ENCODE data around the gene SH2D1B. TPM values are rescaled to one million over a fixed set of nuclear protein-coding genes. Genes with fewer than 3 reads are reported as not detected.

Gene SH2D1B
- total RNA-seq, 3 donors from 2014 or later, result 0.11 TPM; not detected in 2

DNA sequence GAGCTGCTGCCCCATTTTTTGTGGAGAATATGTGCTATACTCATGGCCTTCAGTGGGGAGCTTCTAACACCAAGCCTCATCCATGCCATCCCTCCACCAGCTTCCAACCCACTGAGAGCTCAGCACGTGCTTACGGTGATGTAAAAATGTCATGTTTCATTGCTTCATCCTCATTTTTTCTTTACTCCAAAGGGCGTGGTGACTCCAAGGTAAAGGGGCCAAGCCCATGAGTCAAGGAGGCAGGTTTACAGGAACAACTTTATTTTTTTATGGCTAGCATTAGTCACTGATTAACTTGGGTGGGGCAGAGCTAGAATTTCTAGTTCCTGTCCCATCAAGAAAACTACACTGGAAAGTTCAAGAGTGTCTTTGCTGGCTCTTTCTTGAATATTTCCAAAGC lies 30.6 kb downstream of the SH2D1B start, which contains the start of gene C1orf226:
Gene C1orf226, plus strand, starts transcription at position 346 of the 400 bp plus-strand sequence. CDS start 174 bp downstream, outside the sequence.
- no peak for ATAC-seq

DNA sequence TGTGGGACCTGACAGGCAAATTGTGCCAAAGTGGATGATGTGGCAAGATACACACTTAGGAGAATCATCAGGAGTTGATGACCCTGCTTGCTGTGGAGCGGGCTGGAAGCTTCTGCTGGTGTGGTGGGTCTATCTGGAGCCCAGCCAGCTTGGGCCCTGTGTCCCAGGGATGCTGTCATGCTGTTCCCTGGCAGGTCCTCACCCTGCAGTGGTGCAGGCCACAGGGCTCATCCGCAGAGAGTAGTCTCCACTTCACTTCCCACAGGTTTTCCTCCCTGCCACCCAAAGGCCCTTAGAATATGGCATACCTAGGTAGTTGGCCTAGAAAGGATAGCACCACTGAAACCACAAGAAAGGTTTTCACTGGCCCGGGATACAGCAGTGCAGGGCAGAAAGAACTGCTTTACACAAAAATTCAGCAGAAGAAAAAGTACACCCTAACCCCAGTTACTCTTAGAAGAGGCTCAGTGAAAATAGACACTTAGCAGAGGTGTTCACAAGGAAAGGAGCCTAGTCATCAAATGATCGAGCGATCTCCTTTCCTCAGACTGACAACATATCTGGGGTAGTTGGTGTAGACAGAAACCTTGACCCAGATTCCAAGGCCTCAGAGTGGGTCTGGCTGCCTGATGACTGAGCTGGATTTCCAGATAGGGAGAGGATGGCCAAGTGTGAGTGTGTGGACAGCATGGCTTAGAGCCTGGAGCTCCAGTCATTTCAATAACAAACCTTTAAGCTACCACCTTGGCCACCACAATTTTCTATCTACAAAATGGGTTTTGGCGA lies 31.7 kb downstream of the SH2D1B start:
- ATAC-seq (no peak), DNase-seq (no peak)
- Mint-ChIP-seq H3K9me3 (no peaks in the 10 kb centered on the region), H3K4me1 (ENCODE audit: low read depth) (no peaks in the 10 kb centered on the region), H3K4me3 (no peak overlapping the region), H3K36me3 (ENCODE audit: insufficient read depth) (no peaks in the 10 kb centered on the region), H3K27me3 (ENCODE audit: low read depth) (no peaks in the 10 kb centered on the region)

More for the DNA sequence above, 30.6 kb downstream of the SH2D1B start, which contains the start of gene C1orf226:
- Mint-ChIP-seq H3K4me1 (ENCODE audit: low read depth) (no peaks in the 10 kb centered on the region), H3K4me3 (no peak within 1 kb of the TSS), H3K9me3 (no peaks in the 10 kb centered on the region), H3K36me3 (ENCODE audit: insufficient read depth) (no peaks in the 10 kb centered on the region), H3K27me3 (ENCODE audit: low read depth) (no peaks in the 10 kb centered on the region)
- DNase-seq, result no peak

GRCh38 chr1:162376691-162377090 lies 35.2 kb downstream of the SH2D1B start, which contains the start of gene SPATA46:
SPATA46 (minus strand) TSS chr1:162376854; CDS start chr1:162376790, 64 bp downstream.
- Mint-ChIP-seq H3K36me3 (ENCODE audit: insufficient read depth) (no peaks in the 10 kb centered on the region), H3K9me3 (no peaks in the 10 kb centered on the region), H3K4me1 (ENCODE audit: low read depth) (no peaks in the 10 kb centered on the region), H3K4me3 (no peak within 1 kb of the TSS), H3K27me3 (ENCODE audit: low read depth) (no peaks in the 10 kb centered on the region)
- DNase-seq (no peak), ATAC-seq (no peak)

- ATAC-seq, result no peak
- Mint-ChIP-seq H3K4me3 (no peak overlapping the region), H3K4me1 (ENCODE audit: low read depth) (no peaks in the 10 kb centered on the region), H3K36me3 (ENCODE audit: insufficient read depth) (no peaks in the 10 kb centered on the region), H3K27me3 (ENCODE audit: low read depth) (no peaks in the 10 kb centered on the region), H3K9me3 (no peaks in the 10 kb centered on the region)
- DNase-seq, result no peak
Observed at GRCh38 chr1:162375463-162375862, 36.5 kb downstream of the SH2D1B start.

DNA sequence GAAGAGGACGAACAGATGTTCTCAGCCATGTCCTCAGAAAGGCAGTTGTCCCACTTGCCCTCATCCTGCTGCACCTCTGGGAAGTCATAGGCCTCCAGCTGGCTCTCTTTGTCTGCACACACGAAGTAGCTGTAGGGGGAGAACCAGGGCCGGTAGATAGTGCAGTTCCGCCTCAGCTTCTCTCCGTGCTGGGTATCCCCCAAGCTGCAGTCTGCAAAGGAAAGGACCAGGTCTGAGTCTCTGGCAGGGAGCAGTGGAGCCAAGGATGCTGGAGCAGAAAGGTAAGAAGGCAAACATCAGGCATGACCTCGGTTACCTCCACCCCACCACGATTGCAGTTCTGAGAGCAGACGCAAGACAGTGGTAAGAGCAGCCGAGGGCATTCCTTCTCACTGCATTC lies 37.5 kb downstream of the SH2D1B start:
- Mint-ChIP-seq H3K27me3 (ENCODE audit: low read depth) (no peaks in the 10 kb centered on the region), H3K4me3 (no peak overlapping the region), H3K4me1 (ENCODE audit: low read depth) (no peaks in the 10 kb centered on the region), H3K9me3 (no peaks in the 10 kb centered on the region), H3K36me3 (ENCODE audit: insufficient read depth) (no peaks in the 10 kb centered on the region)
- DNase-seq (no peak), ATAC-seq (no peak)

DNA sequence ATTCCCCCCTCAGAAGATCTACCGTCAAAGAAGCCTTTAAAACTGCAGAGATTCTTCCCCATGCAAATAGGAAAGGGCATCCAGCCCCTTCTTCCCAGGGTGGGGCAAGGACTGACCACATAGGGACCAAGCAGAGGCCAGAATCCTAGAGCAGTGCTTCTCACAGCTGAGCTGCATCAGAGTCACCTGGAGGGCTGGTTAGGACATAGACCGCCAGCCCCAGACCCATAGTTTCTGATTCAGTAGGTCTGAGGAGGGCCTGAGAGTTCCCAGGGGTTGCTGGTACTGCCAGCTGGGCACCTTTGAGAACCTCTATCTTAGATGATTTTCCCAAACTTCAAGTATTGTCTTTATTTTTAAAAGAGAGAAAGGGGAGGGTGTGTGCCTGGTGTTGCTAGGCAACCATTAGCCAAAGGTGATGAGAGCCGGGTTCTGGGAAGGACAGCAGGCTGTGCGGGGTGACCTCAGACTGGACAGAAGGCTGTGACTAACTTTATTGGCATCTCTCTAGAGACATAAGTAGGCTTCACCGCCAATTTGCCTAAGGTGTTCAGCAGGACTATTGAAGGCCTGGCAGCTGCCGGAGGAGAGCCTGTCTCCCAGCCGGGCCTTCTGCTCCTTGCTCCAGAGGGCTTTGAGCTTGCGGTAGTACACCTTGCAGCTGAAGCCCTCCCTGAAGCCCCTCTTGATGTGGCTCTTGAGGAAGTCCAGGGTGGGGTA lies 38.2 kb downstream of the SH2D1B start:
- Mint-ChIP-seq H3K4me3 (no peak overlapping the region), H3K36me3 (ENCODE audit: insufficient read depth) (no peaks in the 10 kb centered on the region), H3K9me3 (no peaks in the 10 kb centered on the region), H3K27me3 (ENCODE audit: low read depth) (no peaks in the 10 kb centered on the region), H3K4me1 (ENCODE audit: low read depth) (no peaks in the 10 kb centered on the region)
- ATAC-seq (no peak), DNase-seq (no peak)

DNA sequence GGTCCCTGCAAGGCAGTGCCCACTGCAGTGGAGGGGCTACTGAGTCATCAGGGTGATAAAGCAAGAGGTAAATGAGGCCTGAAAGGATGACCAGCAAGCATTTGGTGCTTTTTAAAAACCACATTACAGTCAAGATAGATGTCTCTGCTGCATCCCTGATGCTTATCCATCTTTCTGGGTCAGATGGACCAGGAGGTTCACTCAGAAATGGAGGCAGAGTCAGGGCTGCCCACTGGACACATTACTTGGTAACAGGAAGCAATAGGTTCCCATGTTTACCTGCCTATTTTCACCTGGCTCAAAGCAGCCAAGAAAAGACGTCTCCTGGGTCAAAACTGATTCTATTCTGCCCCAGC lies 38.9 kb downstream of the SH2D1B start:
- H3K4me1 Mint-ChIP-seq (ENCODE audit: low read depth), result no peaks in the 10 kb centered on the region
- DNase-seq (no peak), ATAC-seq (no peak)
- no peak overlapping the region for H3K4me3 Mint-ChIP-seq
- no peaks in the 10 kb centered on the region for H3K9me3 Mint-ChIP-seq
- no peaks in the 10 kb centered on the region for H3K27me3 Mint-ChIP-seq (ENCODE audit: low read depth)
- H3K36me3 Mint-ChIP-seq (ENCODE audit: insufficient read depth), result no peaks in the 10 kb centered on the region

- Mint-ChIP-seq H3K4me1 (ENCODE audit: low read depth) (no peaks in the 10 kb centered on the region), H3K4me3 (no peak overlapping the region), H3K27me3 (ENCODE audit: low read depth) (no peaks in the 10 kb centered on the region), H3K36me3 (ENCODE audit: insufficient read depth) (no peaks in the 10 kb centered on the region), H3K9me3 (no peaks in the 10 kb centered on the region)
- no peak for ATAC-seq
- DNase-seq, result no peak
Observed at GRCh38 chr1:162372159-162373071, 39.5 kb downstream of the SH2D1B start.

GRCh38 chr1:162371611-162372010 lies 40.3 kb downstream of the SH2D1B start:
- Mint-ChIP-seq H3K4me1 (ENCODE audit: low read depth) (no peaks in the 10 kb centered on the region), H3K9me3 (no peaks in the 10 kb centered on the region), H3K27me3 (ENCODE audit: low read depth) (peaks cover 2% of the 10 kb centered on the region), H3K4me3 (no peak overlapping the region), H3K36me3 (ENCODE audit: insufficient read depth) (no peaks in the 10 kb centered on the region)
- DNase-seq (no peak), ATAC-seq (no peak)

DNA sequence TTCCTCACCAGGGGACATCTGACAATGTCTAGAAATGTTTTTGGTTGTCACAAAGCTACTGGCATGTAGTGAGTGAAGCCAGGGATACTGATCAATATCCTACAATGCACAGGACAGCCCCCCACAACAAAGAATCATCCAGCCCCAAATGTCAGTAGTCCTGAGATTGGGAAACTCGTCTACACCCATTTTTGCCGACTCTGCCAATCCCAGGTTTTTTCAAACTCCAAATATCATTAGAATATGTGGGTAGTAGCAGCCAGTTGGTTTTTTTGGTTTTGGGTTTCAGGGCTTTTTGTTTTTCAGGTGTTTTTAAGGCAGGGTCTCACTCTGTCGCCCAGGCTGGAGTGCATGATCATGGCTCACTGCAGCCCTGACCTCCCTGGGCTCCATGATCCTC lies 41.2 kb downstream of the SH2D1B start:
- H3K4me3 Mint-ChIP-seq, result no peak overlapping the region
- H3K36me3 Mint-ChIP-seq (ENCODE audit: insufficient read depth), result no peaks in the 10 kb centered on the region
- DNase-seq (no peak), ATAC-seq (no peak)
- H3K4me1 Mint-ChIP-seq (ENCODE audit: low read depth), result no peaks in the 10 kb centered on the region
- H3K9me3 Mint-ChIP-seq, result no peaks in the 10 kb centered on the region
- H3K27me3 Mint-ChIP-seq (ENCODE audit: low read depth), result peaks cover 4% of the 10 kb centered on the region

DNA sequence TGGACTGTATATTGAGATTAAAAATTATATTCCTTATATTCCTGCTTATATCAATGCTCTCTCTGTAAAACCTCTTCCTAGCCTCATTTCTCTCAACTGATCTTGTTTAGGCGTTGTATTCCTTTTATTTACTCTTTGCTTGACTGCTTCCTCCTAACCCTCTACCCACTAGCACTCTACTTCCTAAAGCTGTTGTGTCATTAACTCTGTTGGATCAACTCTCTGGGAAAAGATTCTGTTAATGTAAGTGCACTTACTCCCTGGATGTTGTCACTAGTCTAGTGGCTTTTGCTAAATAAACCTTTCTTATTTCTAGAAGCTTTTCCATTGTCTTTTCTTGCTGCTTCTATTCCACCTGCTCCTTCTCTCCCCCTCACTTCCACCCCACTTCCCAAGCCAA lies 41.8 kb downstream of the SH2D1B start:
- H3K36me3 Mint-ChIP-seq (ENCODE audit: insufficient read depth), result no peaks in the 10 kb centered on the region

GRCh38 chr1:162369571-162369970 lies 42.4 kb downstream of the SH2D1B start:
- Mint-ChIP-seq H3K4me3 (no peak overlapping the region), H3K27me3 (ENCODE audit: low read depth) (peaks cover 9% of the 10 kb centered on the region), H3K9me3 (no peaks in the 10 kb centered on the region), H3K4me1 (ENCODE audit: low read depth) (no peaks in the 10 kb centered on the region), H3K36me3 (ENCODE audit: insufficient read depth) (no peaks in the 10 kb centered on the region)
- ATAC-seq, result no peak
- DNase-seq, result no peak

More for the DNA sequence above, 41.8 kb downstream of the SH2D1B start:
- DNase-seq (no peak), ATAC-seq (no peak)
- Mint-ChIP-seq H3K9me3 (no peaks in the 10 kb centered on the region), H3K27me3 (ENCODE audit: low read depth) (peaks cover 9% of the 10 kb centered on the region), H3K4me3 (no peak overlapping the region), H3K4me1 (ENCODE audit: low read depth) (no peaks in the 10 kb centered on the region)

- no peaks in the 10 kb centered on the region for H3K4me1 Mint-ChIP-seq (ENCODE audit: low read depth)
- peaks cover 9% of the 10 kb centered on the region for H3K27me3 Mint-ChIP-seq (ENCODE audit: low read depth)
Observed at GRCh38 chr1:162368451-162368850, 43.5 kb downstream of the SH2D1B start.

GRCh38 chr1:162367772-162368171 lies 44.2 kb downstream of the SH2D1B start:
- Mint-ChIP-seq H3K27me3 (ENCODE audit: low read depth) (peaks cover 9% of the 10 kb centered on the region), H3K4me3 (no peak overlapping the region), H3K36me3 (ENCODE audit: insufficient read depth) (no peaks in the 10 kb centered on the region), H3K4me1 (ENCODE audit: low read depth) (no peaks in the 10 kb centered on the region), H3K9me3 (no peaks in the 10 kb centered on the region)
- no peak for DNase-seq
- no peak for ATAC-seq

More at GRCh38 chr1:162368451-162368850, 43.5 kb downstream of the SH2D1B start:
- Mint-ChIP-seq H3K36me3 (ENCODE audit: insufficient read depth) (no peaks in the 10 kb centered on the region), H3K4me3 (no peak overlapping the region), H3K9me3 (no peaks in the 10 kb centered on the region)
- no peak for ATAC-seq
- DNase-seq, result no peak

All from activated T-cell treated with anti-CD3 and anti-CD28 coated beads, Interleukin-2, amount 50 U/mL, for 4 hours (primary cell).